GM23338 (cell line): Measurements from ENCODE around the gene CFP. TPM values are rescaled to one million over a fixed set of nuclear protein-coding genes. Genes with fewer than 3 reads are reported as not detected.

Experiments
- ATAC-seq: fragments of 200-7000 bp; cut with Tn5 transposase; 3 replicates; pipeline ENCODE4 v1.9.1; 2020
- DNase-seq: peaks from one replicate; pipeline ENCODE4 v3.0.0-alpha.2; 2015; ENCODE audit warnings: low spot score
- H2AFZ ChIP-seq: fragments of 200-600 bp; sonication (generic); 2 replicates; pipeline ENCODE4 v1.8.0; 2016; ENCODE audit warnings: antibody characterized with exemption, mild to moderate bottlenecking, moderate library complexity
- H3F3A ChIP-seq: fragments of 200-600 bp; sonication (generic); replicated peaks from 2 replicates; pipeline ENCODE4 v1.8.0; 2017; ENCODE audit warnings: antibody characterized with exemption, mixed run types, low read depth
- H3K27ac ChIP-seq: fragments of 200-600 bp; sonication (generic); 2 replicates; pipeline ENCODE4 v1.6.1; 2016; ENCODE audit warnings: low read depth
- H3K27me3 ChIP-seq: fragments of 200-600 bp; sonication (generic); 2 replicates; pipeline ENCODE4 v1.8.0; 2016; ENCODE audit warnings: mild to moderate bottlenecking, mixed run types, moderate library complexity; ENCODE audit not compliant: insufficient read depth
- H3K36me3 ChIP-seq: fragments of 200-600 bp; sonication (generic); 2 replicates; pipeline ENCODE4 v1.8.0; 2016; ENCODE audit warnings: mild to moderate bottlenecking; ENCODE audit not compliant: insufficient read depth
- H3K4me1 ChIP-seq: fragments of 200-600 bp; sonication (generic); 2 replicates; pipeline ENCODE4 v1.8.0; 2016; ENCODE audit warnings: mild to moderate bottlenecking, moderate library complexity; ENCODE audit not compliant: insufficient read depth
- H3K4me2 ChIP-seq: fragments of 200-600 bp; sonication (generic); 2 replicates; pipeline ENCODE4 v1.7.1; 2017; ENCODE audit warnings: mixed run types
- H3K4me3 ChIP-seq: fragments of 200-600 bp; sonication (generic); 2 replicates; pipeline ENCODE4 v1.6.1; 2016; ENCODE audit warnings: mixed run types
- H3K79me2 ChIP-seq: fragments of 200-600 bp; sonication (generic); replicated peaks from 2 replicates; pipeline ENCODE4 v1.8.0; 2017; ENCODE audit warnings: mild to moderate bottlenecking; ENCODE audit not compliant: insufficient read depth
- H3K9me2 ChIP-seq: fragments of 200-600 bp; sonication (generic); 2 replicates; pipeline ENCODE4 v1.8.0; 2017; ENCODE audit not compliant: insufficient read depth
- H4K20me1 ChIP-seq: fragments of 200-600 bp; sonication (generic); replicated peaks from 2 replicates; pipeline ENCODE4 v1.8.0; 2017; ENCODE audit warnings: mild to moderate bottlenecking; ENCODE audit not compliant: insufficient read depth
- H3K27ac Mint-ChIP-seq: 2 replicates; pipeline ENCODE4 v1.8.0; 2020; ENCODE audit warnings: inconsistent platforms, mild to moderate bottlenecking, moderate library complexity, mixed read lengths
- H3K27me3 Mint-ChIP-seq: 3 replicates; pipeline ENCODE4 v1.8.0; 2022; ENCODE audit warnings: low read depth, mild to moderate bottlenecking, moderate library complexity, mixed read lengths, inconsistent platforms; ENCODE audit not compliant: insufficient read depth, poor library complexity
- H3K36me3 Mint-ChIP-seq: 3 replicates; pipeline ENCODE4 v1.8.0; 2021; ENCODE audit warnings: low read depth, mild to moderate bottlenecking, inconsistent platforms, moderate library complexity, mixed read lengths
- H3K4me1 Mint-ChIP-seq: 3 replicates; pipeline ENCODE4 v1.8.0; 2020; ENCODE audit warnings: mild to moderate bottlenecking, inconsistent platforms, mixed read lengths
- H3K4me3 Mint-ChIP-seq: 3 replicates; pipeline ENCODE4 v1.8.0; 2021; ENCODE audit warnings: moderate library complexity, mild to moderate bottlenecking, inconsistent platforms, mixed read lengths
- H3K9me3 Mint-ChIP-seq: 3 replicates; pipeline ENCODE4 v1.8.0; 2020; ENCODE audit warnings: moderate library complexity, mild to moderate bottlenecking, inconsistent platforms, mixed read lengths
- CREB1 ChIP-seq: fragments of 250-450 bp; sonication (Bioruptor Pico); IDR thresholded peaks from 2 replicates; pipeline ENCODE4 v1.5.0; 2020; ENCODE audit warnings: low read depth, mild to moderate bottlenecking, moderate library complexity
- ETS1 ChIP-seq: IDR thresholded peaks from 2 replicates; pipeline ENCODE4 v1.6.1; 2016; ENCODE audit warnings: antibody characterized with exemption
- EZH2 ChIP-seq: fragments of 200-600 bp; sonication (generic); IDR thresholded peaks from one replicate; pipeline ENCODE4 v1.8.0; 2017; ENCODE audit warnings: antibody characterized with exemption, mild to moderate bottlenecking, low read depth; ENCODE audit not compliant: unreplicated experiment
- EZH2phosphoT487 ChIP-seq: fragments of 200-600 bp; sonication (generic); IDR thresholded peaks from one replicate; pipeline ENCODE4 v1.8.1; 2018; ENCODE audit warnings: antibody characterized with exemption; ENCODE audit not compliant: unreplicated experiment
- JUNB ChIP-seq: IDR thresholded peaks from one replicate; pipeline ENCODE4 v1.6.1; 2016; ENCODE audit warnings: antibody characterized with exemption; ENCODE audit not compliant: unreplicated experiment
- NANOG ChIP-seq: IDR thresholded peaks from 2 replicates; pipeline ENCODE4 v1.6.1; 2016; ENCODE audit warnings: antibody characterized with exemption, borderline replicate concordance
- POLR2AphosphoS5 ChIP-seq: IDR thresholded peaks from 2 replicates; pipeline ENCODE4 v1.6.1; 2016; ENCODE audit warnings: antibody characterized with exemption, low read depth
- STAT1 ChIP-seq: IDR thresholded peaks from one replicate; pipeline ENCODE4 v1.6.1; 2016; ENCODE audit warnings: antibody characterized with exemption; ENCODE audit not compliant: unreplicated experiment
- ZNF114 ChIP-seq: fragments of 250-450 bp; sonication (Bioruptor Pico); IDR thresholded peaks from 2 replicates; pipeline ENCODE4 v1.5.0; 2020; ENCODE audit warnings: mild to moderate bottlenecking, moderate library complexity
- ZNF331 ChIP-seq: fragments of 250-450 bp; sonication (Bioruptor Pico); IDR thresholded peaks from 2 replicates; pipeline ENCODE4 v1.5.0; 2020; ENCODE audit warnings: low read depth, mild to moderate bottlenecking, moderate library complexity
- polyA plus RNA-seq: library from polyadenylated mRNA; unstranded; fragments of >200 nt; fragmentation: Nextera tagmentation; extraction: Ambion mirVana; gene quantifications from 2 replicates; pipeline ENCODE4 v1.2.1, GENCODE V29; 2016
- total RNA-seq: library from RNA; depleted of rRNA; stranded (reverse); fragments of >200 nt; shearing (Covaris generic); gene quantifications from 2 replicates; pipeline ENCODE4 v1.2.3, GENCODE V29; 2014
- TF ChIP-seq, protein P1 (sequence below): fragments of 250-450 bp; sonication (Bioruptor Pico); IDR thresholded peaks from 2 replicates; pipeline ENCODE4 v1.5.0; 2020; ENCODE audit warnings: mild to moderate bottlenecking, moderate library complexity
- TF ChIP-seq, protein P2 (sequence below): IDR thresholded peaks from one replicate; pipeline ENCODE4 v1.6.1; 2018; ENCODE audit warnings: antibody characterized with exemption; ENCODE audit not compliant: unreplicated experiment
- TF ChIP-seq, protein P3 (sequence below), 2 experiments: fragments of 200-600 bp in 1 of 2; sonication (generic) in 1 of 2; conservative IDR thresholded peaks; 2 replicates each; pipeline versions ENCODE4 v1.5.1 to v1.6.1; 2016 to 2017; ENCODE audit warnings: antibody characterized with exemption in 2 of 2, low read depth in 2 of 2, mild to moderate bottlenecking in 2 of 2, moderate library complexity in 1 of 2

CFP gene
- total and polyA plus RNA-seq, 2 experiments from 2014 or later: 2.1 to 2.2 TPM

- TF ChIP-seq EZH2 (no peak), JUNB (no peak), CREB1 (CRISPR knock-in tag) (no peak), NANOG (no peak), ETS1 (no peak), STAT1 (no peak), POLR2AphosphoS5 (no peak), ZNF331 (CRISPR knock-in tag) (no peak), ZNF114 (CRISPR knock-in tag) (no peak), EZH2phosphoT487 (no peak)
- TF ChIP-seq, protein P1, sequence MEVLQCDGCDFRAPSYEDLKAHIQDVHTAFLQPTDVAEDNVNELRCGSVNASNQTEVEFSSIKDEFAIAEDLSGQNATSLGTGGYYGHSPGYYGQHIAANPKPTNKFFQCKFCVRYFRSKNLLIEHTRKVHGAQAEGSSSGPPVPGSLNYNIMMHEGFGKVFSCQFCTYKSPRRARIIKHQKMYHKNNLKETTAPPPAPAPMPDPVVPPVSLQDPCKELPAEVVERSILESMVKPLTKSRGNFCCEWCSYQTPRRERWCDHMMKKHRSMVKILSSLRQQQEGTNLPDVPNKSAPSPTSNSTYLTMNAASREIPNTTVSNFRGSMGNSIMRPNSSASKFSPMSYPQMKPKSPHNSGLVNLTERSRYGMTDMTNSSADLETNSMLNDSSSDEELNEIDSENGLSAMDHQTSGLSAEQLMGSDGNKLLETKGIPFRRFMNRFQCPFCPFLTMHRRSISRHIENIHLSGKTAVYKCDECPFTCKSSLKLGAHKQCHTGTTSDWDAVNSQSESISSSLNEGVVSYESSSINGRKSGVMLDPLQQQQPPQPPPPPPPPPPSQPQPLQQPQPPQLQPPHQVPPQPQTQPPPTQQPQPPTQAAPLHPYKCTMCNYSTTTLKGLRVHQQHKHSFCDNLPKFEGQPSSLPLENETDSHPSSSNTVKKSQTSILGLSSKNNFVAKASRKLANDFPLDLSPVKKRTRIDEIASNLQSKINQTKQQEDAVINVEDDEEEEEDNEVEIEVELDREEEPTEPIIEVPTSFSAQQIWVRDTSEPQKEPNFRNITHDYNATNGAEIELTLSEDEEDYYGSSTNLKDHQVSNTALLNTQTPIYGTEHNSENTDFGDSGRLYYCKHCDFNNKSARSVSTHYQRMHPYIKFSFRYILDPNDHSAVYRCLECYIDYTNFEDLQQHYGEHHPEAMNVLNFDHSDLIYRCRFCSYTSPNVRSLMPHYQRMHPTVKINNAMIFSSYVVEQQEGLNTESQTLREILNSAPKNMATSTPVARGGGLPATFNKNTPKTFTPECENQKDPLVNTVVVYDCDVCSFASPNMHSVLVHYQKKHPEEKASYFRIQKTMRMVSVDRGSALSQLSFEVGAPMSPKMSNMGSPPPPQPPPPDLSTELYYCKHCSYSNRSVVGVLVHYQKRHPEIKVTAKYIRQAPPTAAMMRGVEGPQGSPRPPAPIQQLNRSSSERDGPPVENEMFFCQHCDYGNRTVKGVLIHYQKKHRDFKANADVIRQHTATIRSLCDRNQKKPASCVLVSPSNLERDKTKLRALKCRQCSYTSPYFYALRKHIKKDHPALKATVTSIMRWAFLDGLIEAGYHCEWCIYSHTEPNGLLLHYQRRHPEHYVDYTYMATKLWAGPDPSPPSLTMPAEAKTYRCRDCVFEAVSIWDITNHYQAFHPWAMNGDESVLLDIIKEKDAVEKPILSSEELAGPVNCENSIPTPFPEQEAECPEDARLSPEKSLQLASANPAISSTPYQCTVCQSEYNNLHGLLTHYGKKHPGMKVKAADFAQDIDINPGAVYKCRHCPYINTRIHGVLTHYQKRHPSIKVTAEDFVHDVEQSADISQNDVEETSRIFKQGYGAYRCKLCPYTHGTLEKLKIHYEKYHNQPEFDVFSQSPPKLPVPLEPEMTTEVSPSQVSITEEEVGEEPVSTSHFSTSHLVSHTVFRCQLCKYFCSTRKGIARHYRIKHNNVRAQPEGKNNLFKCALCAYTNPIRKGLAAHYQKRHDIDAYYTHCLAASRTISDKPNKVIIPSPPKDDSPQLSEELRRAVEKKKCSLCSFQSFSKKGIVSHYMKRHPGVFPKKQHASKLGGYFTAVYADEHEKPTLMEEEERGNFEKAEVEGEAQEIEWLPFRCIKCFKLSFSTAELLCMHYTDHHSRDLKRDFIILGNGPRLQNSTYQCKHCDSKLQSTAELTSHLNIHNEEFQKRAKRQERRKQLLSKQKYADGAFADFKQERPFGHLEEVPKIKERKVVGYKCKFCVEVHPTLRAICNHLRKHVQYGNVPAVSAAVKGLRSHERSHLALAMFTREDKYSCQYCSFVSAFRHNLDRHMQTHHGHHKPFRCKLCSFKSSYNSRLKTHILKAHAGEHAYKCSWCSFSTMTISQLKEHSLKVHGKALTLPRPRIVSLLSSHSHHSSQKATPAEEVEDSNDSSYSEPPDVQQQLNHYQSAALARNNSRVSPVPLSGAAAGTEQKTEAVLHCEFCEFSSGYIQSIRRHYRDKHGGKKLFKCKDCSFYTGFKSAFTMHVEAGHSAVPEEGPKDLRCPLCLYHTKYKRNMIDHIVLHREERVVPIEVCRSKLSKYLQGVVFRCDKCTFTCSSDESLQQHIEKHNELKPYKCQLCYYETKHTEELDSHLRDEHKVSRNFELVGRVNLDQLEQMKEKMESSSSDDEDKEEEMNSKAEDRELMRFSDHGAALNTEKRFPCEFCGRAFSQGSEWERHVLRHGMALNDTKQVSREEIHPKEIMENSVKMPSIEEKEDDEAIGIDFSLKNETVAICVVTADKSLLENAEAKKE: no peak
- TF ChIP-seq, protein P2, sequence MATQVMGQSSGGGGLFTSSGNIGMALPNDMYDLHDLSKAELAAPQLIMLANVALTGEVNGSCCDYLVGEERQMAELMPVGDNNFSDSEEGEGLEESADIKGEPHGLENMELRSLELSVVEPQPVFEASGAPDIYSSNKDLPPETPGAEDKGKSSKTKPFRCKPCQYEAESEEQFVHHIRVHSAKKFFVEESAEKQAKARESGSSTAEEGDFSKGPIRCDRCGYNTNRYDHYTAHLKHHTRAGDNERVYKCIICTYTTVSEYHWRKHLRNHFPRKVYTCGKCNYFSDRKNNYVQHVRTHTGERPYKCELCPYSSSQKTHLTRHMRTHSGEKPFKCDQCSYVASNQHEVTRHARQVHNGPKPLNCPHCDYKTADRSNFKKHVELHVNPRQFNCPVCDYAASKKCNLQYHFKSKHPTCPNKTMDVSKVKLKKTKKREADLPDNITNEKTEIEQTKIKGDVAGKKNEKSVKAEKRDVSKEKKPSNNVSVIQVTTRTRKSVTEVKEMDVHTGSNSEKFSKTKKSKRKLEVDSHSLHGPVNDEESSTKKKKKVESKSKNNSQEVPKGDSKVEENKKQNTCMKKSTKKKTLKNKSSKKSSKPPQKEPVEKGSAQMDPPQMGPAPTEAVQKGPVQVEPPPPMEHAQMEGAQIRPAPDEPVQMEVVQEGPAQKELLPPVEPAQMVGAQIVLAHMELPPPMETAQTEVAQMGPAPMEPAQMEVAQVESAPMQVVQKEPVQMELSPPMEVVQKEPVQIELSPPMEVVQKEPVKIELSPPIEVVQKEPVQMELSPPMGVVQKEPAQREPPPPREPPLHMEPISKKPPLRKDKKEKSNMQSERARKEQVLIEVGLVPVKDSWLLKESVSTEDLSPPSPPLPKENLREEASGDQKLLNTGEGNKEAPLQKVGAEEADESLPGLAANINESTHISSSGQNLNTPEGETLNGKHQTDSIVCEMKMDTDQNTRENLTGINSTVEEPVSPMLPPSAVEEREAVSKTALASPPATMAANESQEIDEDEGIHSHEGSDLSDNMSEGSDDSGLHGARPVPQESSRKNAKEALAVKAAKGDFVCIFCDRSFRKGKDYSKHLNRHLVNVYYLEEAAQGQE: no peak
- TF ChIP-seq, protein P3, sequence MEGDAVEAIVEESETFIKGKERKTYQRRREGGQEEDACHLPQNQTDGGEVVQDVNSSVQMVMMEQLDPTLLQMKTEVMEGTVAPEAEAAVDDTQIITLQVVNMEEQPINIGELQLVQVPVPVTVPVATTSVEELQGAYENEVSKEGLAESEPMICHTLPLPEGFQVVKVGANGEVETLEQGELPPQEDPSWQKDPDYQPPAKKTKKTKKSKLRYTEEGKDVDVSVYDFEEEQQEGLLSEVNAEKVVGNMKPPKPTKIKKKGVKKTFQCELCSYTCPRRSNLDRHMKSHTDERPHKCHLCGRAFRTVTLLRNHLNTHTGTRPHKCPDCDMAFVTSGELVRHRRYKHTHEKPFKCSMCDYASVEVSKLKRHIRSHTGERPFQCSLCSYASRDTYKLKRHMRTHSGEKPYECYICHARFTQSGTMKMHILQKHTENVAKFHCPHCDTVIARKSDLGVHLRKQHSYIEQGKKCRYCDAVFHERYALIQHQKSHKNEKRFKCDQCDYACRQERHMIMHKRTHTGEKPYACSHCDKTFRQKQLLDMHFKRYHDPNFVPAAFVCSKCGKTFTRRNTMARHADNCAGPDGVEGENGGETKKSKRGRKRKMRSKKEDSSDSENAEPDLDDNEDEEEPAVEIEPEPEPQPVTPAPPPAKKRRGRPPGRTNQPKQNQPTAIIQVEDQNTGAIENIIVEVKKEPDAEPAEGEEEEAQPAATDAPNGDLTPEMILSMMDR (conservative IDR thresholded peaks at IDR 0.05; ENCODE audit: low read depth in 2 of 2): no peak
- H2AFZ ChIP-seq: no peak overlapping the region
- peaks cover 6% of the 10 kb centered on the region for H3K36me3 Mint-ChIP-seq
These were observed 52.3 kb downstream of the CFP start for GRCh38 chrX:47577424-47577823.

More at GRCh38 chrX:47577424-47577823, 52.3 kb downstream of the CFP start:
- Mint-ChIP-seq H3K27ac (no peak overlapping the region), H3K4me1 (peaks cover 39% of the 10 kb centered on the region), H3K4me3 (no peak overlapping the region), H3K27me3 (peaks cover 18% of the 10 kb centered on the region), H3K9me3 (no peaks in the 10 kb centered on the region)
- H3K4me1 ChIP-seq: peaks cover 9% of the 10 kb centered on the region; the same call in 1 of the 2 replicates
- H3K79me2 ChIP-seq: no peaks in the 10 kb centered on the region
- no peak for DNase-seq
- no peak overlapping the region for H3K4me3 ChIP-seq
- no peak overlapping the region for H3K4me2 ChIP-seq
- H3F3A ChIP-seq: no peaks in the 10 kb centered on the region
- H3K36me3 ChIP-seq: no peaks in the 10 kb centered on the region
- no peaks in the 10 kb centered on the region for H3K27me3 ChIP-seq
- no peaks in the 10 kb centered on the region for H4K20me1 ChIP-seq
- no peaks in the 10 kb centered on the region for H3K9me2 ChIP-seq
- ATAC-seq: no peak
- H3K27ac ChIP-seq: no peak overlapping the region
